DND-41 (cell line): ENCODE measurements around the gene CIDEA.

Source experiments
- CTCF ChIP-seq: IDR thresholded peaks from 2 replicates; pipeline ENCODE4 v1.5.1; 2012; ENCODE audit warnings: borderline replicate concordance, low read length, moderate library complexity, mild to moderate bottlenecking; ENCODE audit not compliant: poor library complexity, severe bottlenecking; ENCODE audit errors: extremely low read depth
- EZH2 ChIP-seq: IDR thresholded peaks from 3 replicates; pipeline ENCODE4 v1.6.1; 2012; ENCODE audit warnings: borderline replicate concordance, low read depth, mild to moderate bottlenecking, moderate library complexity, low read length, inconsistent platforms; ENCODE audit not compliant: severe bottlenecking

GRCh38 chr18:12301263-12302005 is 47.3 kb downstream of the CIDEA start:
- no peak for TF ChIP-seq CTCF
- TF ChIP-seq EZH2 = no peak
